Measurements from ENCODE around the gene ABCB11.

DNA sequence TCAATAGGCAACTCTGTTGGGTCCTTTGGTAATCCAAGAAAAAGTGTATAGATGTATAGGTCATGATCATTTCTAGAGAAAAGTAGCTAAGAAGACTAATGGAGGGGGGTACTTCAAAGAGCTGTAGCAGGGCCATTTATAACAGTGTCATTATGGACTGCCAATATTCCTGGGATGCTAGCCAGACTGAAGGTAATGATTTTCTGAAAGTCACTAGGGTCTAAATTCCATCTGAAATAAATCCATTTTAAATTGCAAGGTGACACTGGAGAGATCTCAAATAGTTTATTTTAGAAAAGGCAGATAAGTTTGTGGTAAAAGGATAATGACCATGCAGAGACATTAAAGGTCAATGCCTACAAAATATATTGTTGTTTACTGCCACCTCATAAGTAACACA lies 136.4 kb downstream of the ABCB11 start:
- TF ChIP-seq, protein P1, sequence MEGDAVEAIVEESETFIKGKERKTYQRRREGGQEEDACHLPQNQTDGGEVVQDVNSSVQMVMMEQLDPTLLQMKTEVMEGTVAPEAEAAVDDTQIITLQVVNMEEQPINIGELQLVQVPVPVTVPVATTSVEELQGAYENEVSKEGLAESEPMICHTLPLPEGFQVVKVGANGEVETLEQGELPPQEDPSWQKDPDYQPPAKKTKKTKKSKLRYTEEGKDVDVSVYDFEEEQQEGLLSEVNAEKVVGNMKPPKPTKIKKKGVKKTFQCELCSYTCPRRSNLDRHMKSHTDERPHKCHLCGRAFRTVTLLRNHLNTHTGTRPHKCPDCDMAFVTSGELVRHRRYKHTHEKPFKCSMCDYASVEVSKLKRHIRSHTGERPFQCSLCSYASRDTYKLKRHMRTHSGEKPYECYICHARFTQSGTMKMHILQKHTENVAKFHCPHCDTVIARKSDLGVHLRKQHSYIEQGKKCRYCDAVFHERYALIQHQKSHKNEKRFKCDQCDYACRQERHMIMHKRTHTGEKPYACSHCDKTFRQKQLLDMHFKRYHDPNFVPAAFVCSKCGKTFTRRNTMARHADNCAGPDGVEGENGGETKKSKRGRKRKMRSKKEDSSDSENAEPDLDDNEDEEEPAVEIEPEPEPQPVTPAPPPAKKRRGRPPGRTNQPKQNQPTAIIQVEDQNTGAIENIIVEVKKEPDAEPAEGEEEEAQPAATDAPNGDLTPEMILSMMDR (IDR thresholded peaks at IDR 0.05; ENCODE audit: low read length): no peak
- no peak for TF ChIP-seq EZH2 (optimal IDR thresholded peaks at IDR 0.05; ENCODE audit: low read depth, low read length)
